Measurements from ENCODE around the gene OR52A5.
"Not testable (repeated sequence)": the region's sequence is repeated elsewhere in the genome, so short reads cannot be mapped to it uniquely, and the experiment has no call there.

The OR52A5 gene

GRCh38 chr11:5137996-5138395 lies at the start of gene OR52A5:
TSS of gene OR52A5 (minus strand) at chr11:5138356. CDS start at chr11:5132642, 5,714 bp downstream.
- no peak for DNase-seq (ENCODE audit: low read depth in 2 of 2)

GRCh38 chr11:5178046-5178837 lies 40.1 kb upstream of the OR52A5 start:
- no peak for DNase-seq (ENCODE audit: low read depth in 2 of 2)

- no peak for DNase-seq (ENCODE audit: low read depth in 2 of 2)
These were observed 36.8 kb upstream of the OR52A5 start for GRCh38 chr11:5174934-5175333.

- DNase-seq (ENCODE audit: low read depth in 2 of 2): no peak
These were observed 33.7 kb upstream of the OR52A5 start for GRCh38 chr11:5171856-5172255.

GRCh38 chr11:5165898-5166297 lies 27.7 kb upstream of the OR52A5 start:
- DNase-seq (ENCODE audit: low read depth in 2 of 2): not testable (repeated sequence)

GRCh38 chr11:5164807-5165206 lies 26.7 kb upstream of the OR52A5 start:
- DNase-seq (ENCODE audit: low read depth in 2 of 2): not testable (repeated sequence)

GRCh38 chr11:5161045-5161444 lies 22.9 kb upstream of the OR52A5 start:
- not testable (repeated sequence) for DNase-seq (ENCODE audit: low read depth in 2 of 2)

GRCh38 chr11:5160217-5160616 lies 22.1 kb upstream of the OR52A5 start:
- DNase-seq (ENCODE audit: low read depth in 2 of 2): not testable (repeated sequence)

- DNase-seq (ENCODE audit: low read depth in 2 of 2): no peak
These were observed 21.6 kb upstream of the OR52A5 start for GRCh38 chr11:5159806-5160205.

- DNase-seq (ENCODE audit: low read depth in 2 of 2): no peak
These were observed 16.5 kb upstream of the OR52A5 start, which contains the start of gene OR52A1 for GRCh38 chr11:5154657-5155056. TSS of gene OR52A1 (minus strand) at chr11:5154757. CDS start at chr11:5152369, 2,388 bp downstream.

GRCh38 chr11:5153574-5154431 lies 15.6 kb upstream of the OR52A5 start:
- no peak for DNase-seq (ENCODE audit: low read depth in 2 of 2)

- no peak for DNase-seq (ENCODE audit: low read depth in 2 of 2)
These were observed 13.6 kb upstream of the OR52A5 start for GRCh38 chr11:5151713-5152153.

- not testable (repeated sequence) for DNase-seq (ENCODE audit: low read depth in 2 of 2)
These were observed 6.0 kb upstream of the OR52A5 start for GRCh38 chr11:5144206-5144605.

- no peak for DNase-seq (ENCODE audit: low read depth in 2 of 2)
These were observed 1.1 kb downstream of the OR52A5 start for GRCh38 chr11:5137014-5137413.

GRCh38 chr11:5136261-5136660 lies 1.9 kb downstream of the OR52A5 start:
- DNase-seq (ENCODE audit: low read depth in 2 of 2): no peak

GRCh38 chr11:5131584-5132335 lies 6.4 kb downstream of the OR52A5 start:
- DNase-seq (ENCODE audit: low read depth in 2 of 2): no peak

GRCh38 chr11:5129457-5129877 lies 8.7 kb downstream of the OR52A5 start:
- no peak for DNase-seq (ENCODE audit: low read depth in 2 of 2)

- DNase-seq (ENCODE audit: low read depth in 2 of 2): no peak
These were observed 13.1 kb downstream of the OR52A5 start for GRCh38 chr11:5124891-5125620.

GRCh38 chr11:5123802-5124521 lies 14.2 kb downstream of the OR52A5 start:
- peak; percentile 29 to 33 for DNase-seq (ENCODE audit: low read depth in 2 of 2)

- no peak for DNase-seq (ENCODE audit: low read depth in 2 of 2)
These were observed 19.3 kb downstream of the OR52A5 start for GRCh38 chr11:5118893-5119292.

All from fibroblast of skin of left biceps (primary cell).